Stimulated activated naive CD8-positive, alpha-beta T cell treated with anti-CD3 and anti-CD28 coated beads, Interleukin-15, Interleukin-2, amounts not matched to agents 100 ng/mL and 50 ng/mL, for 24 hours (primary cell): ENCODE measurements around the gene ZNF425.
"Not testable (repeated sequence)": the region's sequence is repeated elsewhere in the genome, so short reads cannot be mapped to it uniquely, and the experiment has no call there.

ENCODE experiments used
- H3K27ac Mint-ChIP-seq: one replicate; pipeline ENCODE4 v1.8.0; 2021; ENCODE audit warnings: mild to moderate bottlenecking, mixed read lengths
- H3K27me3 Mint-ChIP-seq: one replicate; pipeline ENCODE4 v1.8.0; 2021; ENCODE audit warnings: mixed read lengths
- H3K36me3 Mint-ChIP-seq: one replicate; pipeline ENCODE4 v1.8.0; 2021; ENCODE audit warnings: low read depth, mixed read lengths
- H3K4me1 Mint-ChIP-seq: one replicate; pipeline ENCODE4 v1.8.0; 2021; ENCODE audit warnings: low read depth, mixed read lengths
- H3K4me3 Mint-ChIP-seq: one replicate; pipeline ENCODE4 v1.8.0; 2021; ENCODE audit warnings: mild to moderate bottlenecking, mixed read lengths
- H3K9me3 Mint-ChIP-seq: one replicate; pipeline ENCODE4 v1.8.0; 2021; ENCODE audit warnings: mixed read lengths

Gene ZNF425

GRCh38 chr7:149071641-149072437 lies 54.3 kb downstream of the ZNF425 start:
- no peak overlapping the region for H3K27ac Mint-ChIP-seq

GRCh38 chr7:149071182-149071635 lies 54.9 kb downstream of the ZNF425 start:
- H3K36me3 Mint-ChIP-seq: peaks cover 38% of the 10 kb centered on the region
- H3K9me3 Mint-ChIP-seq: no peaks in the 10 kb centered on the region

More at GRCh38 chr7:149071641-149072437, 54.3 kb downstream of the ZNF425 start:
- peak overlapping the region; percentile 60 for H3K4me3 Mint-ChIP-seq
- no peaks in the 10 kb centered on the region for H3K9me3 Mint-ChIP-seq
- H3K36me3 Mint-ChIP-seq: peaks cover 42% of the 10 kb centered on the region
- no peaks in the 10 kb centered on the region for H3K27me3 Mint-ChIP-seq
- H3K4me1 Mint-ChIP-seq: peaks cover 3% of the 10 kb centered on the region

GRCh38 chr7:149070372-149071125 lies 55.6 kb downstream of the ZNF425 start:
- Mint-ChIP-seq H3K27ac (no peak overlapping the region), H3K4me1 (no peaks in the 10 kb centered on the region), H3K36me3 (peaks cover 38% of the 10 kb centered on the region), H3K4me3 (peak overlapping the region; percentile 49), H3K9me3 (no peaks in the 10 kb centered on the region), H3K27me3 (no peaks in the 10 kb centered on the region)

More at GRCh38 chr7:149071182-149071635, 54.9 kb downstream of the ZNF425 start:
- H3K27me3 Mint-ChIP-seq: no peaks in the 10 kb centered on the region
- H3K27ac Mint-ChIP-seq: no peak overlapping the region
- H3K4me3 Mint-ChIP-seq: peak overlapping the region; percentile 49
- no peaks in the 10 kb centered on the region for H3K4me1 Mint-ChIP-seq

GRCh38 chr7:149067869-149068268 lies 58.3 kb downstream of the ZNF425 start:
- Mint-ChIP-seq H3K36me3 (peaks cover 27% of the 10 kb centered on the region), H3K4me1 (peaks cover 4% of the 10 kb centered on the region), H3K27me3 (no peaks in the 10 kb centered on the region), H3K27ac (no peak overlapping the region), H3K9me3 (no peaks in the 10 kb centered on the region), H3K4me3 (no peak overlapping the region)

GRCh38 chr7:149063476-149063875 lies 62.6 kb downstream of the ZNF425 start:
- no peaks in the 10 kb centered on the region for H3K27me3 Mint-ChIP-seq
- H3K9me3 Mint-ChIP-seq: no peaks in the 10 kb centered on the region
- H3K27ac Mint-ChIP-seq: no peak overlapping the region
- H3K36me3 Mint-ChIP-seq: peaks cover 6% of the 10 kb centered on the region
- H3K4me3 Mint-ChIP-seq: peak overlapping the region; percentile 19
- peaks cover 4% of the 10 kb centered on the region for H3K4me1 Mint-ChIP-seq

GRCh38 chr7:149062217-149062899 lies 63.8 kb downstream of the ZNF425 start:
- not testable (repeated sequence) for H3K4me3 Mint-ChIP-seq, H3K27me3 Mint-ChIP-seq, H3K36me3 Mint-ChIP-seq, H3K4me1 Mint-ChIP-seq, H3K27ac Mint-ChIP-seq, H3K9me3 Mint-ChIP-seq

- Mint-ChIP-seq H3K9me3 (no peaks in the 10 kb centered on the region), H3K4me1 (peaks cover 2% of the 10 kb centered on the region), H3K36me3 (no peaks in the 10 kb centered on the region), H3K4me3 (no peak overlapping the region), H3K27me3 (no peaks in the 10 kb centered on the region), H3K27ac (no peak overlapping the region)
These were observed 66.0 kb downstream of the ZNF425 start for GRCh38 chr7:149060156-149060555.

- Mint-ChIP-seq H3K4me1 (no peaks in the 10 kb centered on the region), H3K27ac (no peak overlapping the region), H3K4me3 (no peak overlapping the region), H3K36me3 (no peaks in the 10 kb centered on the region), H3K9me3 (no peaks in the 10 kb centered on the region), H3K27me3 (no peaks in the 10 kb centered on the region)
These were observed 72.2 kb downstream of the ZNF425 start for GRCh38 chr7:149053885-149054284.

- Mint-ChIP-seq H3K4me1 (no peaks in the 10 kb centered on the region), H3K9me3 (no peaks in the 10 kb centered on the region), H3K4me3 (no peak overlapping the region), H3K36me3 (no peaks in the 10 kb centered on the region), H3K27me3 (no peaks in the 10 kb centered on the region), H3K27ac (no peak overlapping the region)
These were observed 72.7 kb downstream of the ZNF425 start for GRCh38 chr7:149053384-149053783.
